T-helper 2 cell treated with Interferon-gamma antibody and Interleukin-4, amounts not matched to agents 5 μg/mL and 100 μg/mL, for 36 hours (primary cell): ENCODE data around the gene ZNF536.

Source experiments
- DNase-seq: peaks from one replicate; pipeline ENCODE4 v3.0.0; 2021; ENCODE audit warnings: low spot score
- H3K27ac Mint-ChIP-seq: one replicate; pipeline ENCODE4 v1.8.0; 2021; ENCODE audit warnings: mild to moderate bottlenecking, mixed read lengths
- H3K27me3 Mint-ChIP-seq: one replicate; pipeline ENCODE4 v1.8.0; 2021; ENCODE audit warnings: low read depth, mixed read lengths
- H3K36me3 Mint-ChIP-seq: one replicate; pipeline ENCODE4 v1.8.0; 2021; ENCODE audit warnings: low read depth, mixed read lengths
- H3K4me1 Mint-ChIP-seq: one replicate; pipeline ENCODE4 v1.8.0; 2021; ENCODE audit warnings: low read depth, mixed read lengths
- H3K4me3 Mint-ChIP-seq: one replicate; pipeline ENCODE4 v1.8.0; 2022; ENCODE audit warnings: mild to moderate bottlenecking, moderate library complexity, mixed read lengths
- H3K9me3 Mint-ChIP-seq: one replicate; pipeline ENCODE4 v1.8.0; 2021; ENCODE audit warnings: mixed read lengths

ZNF536 gene

GRCh38 chr19:30557927-30558557 lies 185.9 kb downstream of the ZNF536 start:
- no peak overlapping the region for H3K4me3 Mint-ChIP-seq
- H3K27me3 Mint-ChIP-seq, result no peaks in the 10 kb centered on the region
- H3K9me3 Mint-ChIP-seq, result no peaks in the 10 kb centered on the region
- DNase-seq, result no peak
- no peaks in the 10 kb centered on the region for H3K36me3 Mint-ChIP-seq
- no peak overlapping the region for H3K27ac Mint-ChIP-seq
- no peaks in the 10 kb centered on the region for H3K4me1 Mint-ChIP-seq

- Mint-ChIP-seq H3K36me3 (no peaks in the 10 kb centered on the region), H3K9me3 (no peaks in the 10 kb centered on the region), H3K27me3 (no peaks in the 10 kb centered on the region), H3K4me1 (no peaks in the 10 kb centered on the region), H3K27ac (no peak overlapping the region), H3K4me3 (no peak overlapping the region)
- DNase-seq, result no peak
Observed at GRCh38 chr19:30558793-30559192, 186.6 kb downstream of the ZNF536 start.

- Mint-ChIP-seq H3K27me3 (no peaks in the 10 kb centered on the region), H3K36me3 (no peaks in the 10 kb centered on the region), H3K4me1 (no peaks in the 10 kb centered on the region), H3K27ac (no peak overlapping the region), H3K9me3 (no peaks in the 10 kb centered on the region), H3K4me3 (no peak overlapping the region)
- DNase-seq, result no peak
Observed at GRCh38 chr19:30559446-30559845, 187.3 kb downstream of the ZNF536 start.

GRCh38 chr19:30562981-30563380 lies 190.8 kb downstream of the ZNF536 start:
- Mint-ChIP-seq H3K4me3 (no peak overlapping the region), H3K36me3 (no peaks in the 10 kb centered on the region), H3K27me3 (no peaks in the 10 kb centered on the region), H3K27ac (no peak overlapping the region), H3K9me3 (no peaks in the 10 kb centered on the region), H3K4me1 (no peaks in the 10 kb centered on the region)
- no peak for DNase-seq

- Mint-ChIP-seq H3K4me3 (no peak overlapping the region), H3K27me3 (no peaks in the 10 kb centered on the region), H3K36me3 (no peaks in the 10 kb centered on the region), H3K4me1 (no peaks in the 10 kb centered on the region), H3K27ac (no peak overlapping the region), H3K9me3 (no peaks in the 10 kb centered on the region)
- no peak for DNase-seq
Observed at GRCh38 chr19:30563691-30564090, 191.5 kb downstream of the ZNF536 start.

GRCh38 chr19:30564551-30565011 lies 192.4 kb downstream of the ZNF536 start:
- H3K4me3 Mint-ChIP-seq, result no peak overlapping the region
- no peaks in the 10 kb centered on the region for H3K4me1 Mint-ChIP-seq
- no peak for DNase-seq
- no peaks in the 10 kb centered on the region for H3K9me3 Mint-ChIP-seq
- no peak overlapping the region for H3K27ac Mint-ChIP-seq
- no peaks in the 10 kb centered on the region for H3K36me3 Mint-ChIP-seq
- no peaks in the 10 kb centered on the region for H3K27me3 Mint-ChIP-seq

GRCh38 chr19:30565636-30566035 lies 193.5 kb downstream of the ZNF536 start:
- H3K36me3 Mint-ChIP-seq, result no peaks in the 10 kb centered on the region
- no peak for DNase-seq
- H3K9me3 Mint-ChIP-seq, result no peaks in the 10 kb centered on the region
- no peak overlapping the region for H3K4me3 Mint-ChIP-seq
- no peaks in the 10 kb centered on the region for H3K4me1 Mint-ChIP-seq
- no peak overlapping the region for H3K27ac Mint-ChIP-seq
- no peaks in the 10 kb centered on the region for H3K27me3 Mint-ChIP-seq

- H3K36me3 Mint-ChIP-seq, result no peaks in the 10 kb centered on the region
- H3K4me1 Mint-ChIP-seq, result no peaks in the 10 kb centered on the region
- H3K4me3 Mint-ChIP-seq, result no peak overlapping the region
- no peak for DNase-seq
- no peak overlapping the region for H3K27ac Mint-ChIP-seq
- no peaks in the 10 kb centered on the region for H3K27me3 Mint-ChIP-seq
- no peaks in the 10 kb centered on the region for H3K9me3 Mint-ChIP-seq
Observed at GRCh38 chr19:30566681-30567420, 194.7 kb downstream of the ZNF536 start.

- Mint-ChIP-seq H3K9me3 (no peaks in the 10 kb centered on the region), H3K27me3 (no peaks in the 10 kb centered on the region), H3K4me3 (no peak overlapping the region), H3K36me3 (no peaks in the 10 kb centered on the region), H3K4me1 (no peaks in the 10 kb centered on the region), H3K27ac (no peak overlapping the region)
- no peak for DNase-seq
Observed at GRCh38 chr19:30567536-30568232, 195.5 kb downstream of the ZNF536 start.

GRCh38 chr19:30570194-30570593 lies 198.0 kb downstream of the ZNF536 start:
- Mint-ChIP-seq H3K4me1 (no peaks in the 10 kb centered on the region), H3K27ac (no peak overlapping the region), H3K4me3 (no peak overlapping the region), H3K9me3 (no peaks in the 10 kb centered on the region), H3K36me3 (no peaks in the 10 kb centered on the region), H3K27me3 (no peaks in the 10 kb centered on the region)
- no peak for DNase-seq

- no peaks in the 10 kb centered on the region for H3K4me1 Mint-ChIP-seq
- H3K4me3 Mint-ChIP-seq, result no peak overlapping the region
- no peaks in the 10 kb centered on the region for H3K27me3 Mint-ChIP-seq
- H3K36me3 Mint-ChIP-seq, result no peaks in the 10 kb centered on the region
- no peak overlapping the region for H3K27ac Mint-ChIP-seq
- no peaks in the 10 kb centered on the region for H3K9me3 Mint-ChIP-seq
- no peak for DNase-seq
Observed at GRCh38 chr19:30577551-30578105, 205.4 kb downstream of the ZNF536 start.

- Mint-ChIP-seq H3K4me3 (no peak overlapping the region), H3K4me1 (no peaks in the 10 kb centered on the region), H3K36me3 (no peaks in the 10 kb centered on the region), H3K27ac (no peak overlapping the region), H3K9me3 (no peaks in the 10 kb centered on the region), H3K27me3 (no peaks in the 10 kb centered on the region)
- no peak for DNase-seq
Observed at GRCh38 chr19:30579419-30579818, 207.2 kb downstream of the ZNF536 start.

GRCh38 chr19:30580673-30581072 lies 208.5 kb downstream of the ZNF536 start:
- Mint-ChIP-seq H3K27me3 (no peaks in the 10 kb centered on the region), H3K4me1 (no peaks in the 10 kb centered on the region), H3K9me3 (no peaks in the 10 kb centered on the region), H3K4me3 (no peak overlapping the region), H3K36me3 (no peaks in the 10 kb centered on the region), H3K27ac (no peak overlapping the region)
- DNase-seq, result no peak

- no peaks in the 10 kb centered on the region for H3K4me1 Mint-ChIP-seq
Observed at GRCh38 chr19:30584090-30584489, 211.9 kb downstream of the ZNF536 start.

More at GRCh38 chr19:30584090-30584489, 211.9 kb downstream of the ZNF536 start:
- DNase-seq, result no peak
- Mint-ChIP-seq H3K36me3 (no peaks in the 10 kb centered on the region), H3K9me3 (no peaks in the 10 kb centered on the region), H3K27me3 (no peaks in the 10 kb centered on the region), H3K27ac (no peak overlapping the region), H3K4me3 (no peak overlapping the region)
